ENCODE measurements around the gene COPG2.
"Not testable (repeated sequence)": the region's sequence is repeated elsewhere in the genome, so short reads cannot be mapped to it uniquely, and the experiment has no call there.

Gene COPG2

GRCh38 chr7:130650611-130651120 lies 17.9 kb downstream of the COPG2 start:
- no peak for DNase-seq (ENCODE audit: low read depth, low spot score)

GRCh38 chr7:130649004-130649790 lies 19.4 kb downstream of the COPG2 start:
- DNase-seq (ENCODE audit: low read depth, low spot score) = no peak

DNA sequence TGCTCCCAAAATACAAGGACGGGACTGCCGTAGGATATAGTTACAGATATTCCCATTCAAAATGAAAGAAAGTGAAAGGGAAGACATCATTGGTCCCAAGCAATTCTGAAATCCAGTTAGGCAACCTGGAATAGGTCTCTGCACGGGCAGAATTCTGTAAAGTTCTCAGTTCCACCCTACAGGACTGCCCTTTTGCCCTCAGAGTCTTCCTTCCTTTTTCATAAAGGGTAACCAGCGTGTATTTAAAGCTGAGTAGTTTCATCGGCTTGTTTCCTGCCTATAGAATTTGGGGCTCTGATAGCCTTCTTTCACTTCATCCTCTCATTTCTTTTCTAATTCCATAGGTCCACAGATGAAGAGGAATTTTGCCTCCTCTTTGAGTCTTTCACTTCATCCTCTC lies 20.0 kb downstream of the COPG2 start:
- no peak for DNase-seq (ENCODE audit: low read depth, low spot score)

DNA sequence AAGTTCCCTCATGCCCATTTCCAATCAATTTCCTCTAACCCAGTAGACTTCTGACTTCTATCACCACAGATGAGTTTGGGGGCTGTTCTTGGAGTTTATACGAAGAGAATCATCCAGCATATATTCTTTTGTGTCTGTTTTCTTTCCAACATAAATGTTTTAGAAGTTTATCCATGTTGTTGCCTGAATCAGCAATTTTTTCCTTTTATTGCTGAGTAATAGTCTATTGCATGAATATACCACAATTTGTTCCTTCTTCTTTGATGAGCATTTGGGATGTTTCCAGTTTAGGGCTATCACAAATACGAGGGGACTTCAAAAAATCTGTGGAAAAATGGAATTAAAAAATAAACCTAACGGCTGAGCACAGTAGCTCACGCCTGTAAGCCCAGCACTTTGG lies 26.2 kb downstream of the COPG2 start:
- DNase-seq (ENCODE audit: low read depth, low spot score) = no peak

DNA sequence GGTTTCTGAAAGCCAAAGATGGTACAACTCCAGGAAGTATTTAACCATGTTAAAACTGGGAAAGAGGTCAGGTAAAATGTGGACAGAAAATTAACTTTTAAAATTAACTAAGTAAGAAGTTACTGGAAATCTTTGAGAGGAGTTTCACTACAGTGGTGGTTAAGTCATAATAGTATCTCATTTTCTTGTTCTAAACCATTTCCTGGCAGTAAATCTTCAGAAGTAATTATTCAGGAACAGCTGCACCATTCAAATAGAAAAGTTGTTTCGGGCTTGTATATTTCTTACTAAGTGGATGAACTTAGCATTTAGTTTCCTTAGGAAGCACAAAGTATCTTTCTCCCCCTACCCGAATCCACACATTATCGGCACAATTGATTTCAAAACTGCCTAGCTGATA lies 27.1 kb downstream of the COPG2 start:
- no peak for DNase-seq (ENCODE audit: low read depth, low spot score)

DNA sequence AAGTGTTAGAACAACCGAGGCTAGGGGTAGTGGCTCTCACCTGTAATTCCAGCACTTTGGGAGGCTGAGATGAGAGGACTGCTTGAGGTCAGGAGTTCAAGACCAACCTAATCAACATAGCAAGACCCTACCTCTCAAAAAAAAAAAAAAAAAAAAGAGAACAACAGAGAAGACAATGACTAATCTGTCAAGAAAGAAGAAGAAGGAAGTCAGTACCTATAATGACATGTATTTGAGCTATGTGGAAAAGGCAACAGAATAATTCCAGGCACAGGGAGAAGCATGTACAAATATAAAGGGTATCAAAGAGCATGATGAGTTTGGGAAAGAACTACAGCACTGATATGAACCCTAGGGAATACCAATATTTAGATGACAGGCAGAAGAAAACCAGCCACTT lies 27.5 kb downstream of the COPG2 start:
- no peak for DNase-seq (ENCODE audit: low read depth, low spot score)

GRCh38 chr7:130639388-130639787 lies 29.2 kb downstream of the COPG2 start:
- DNase-seq (ENCODE audit: low read depth, low spot score) = no peak

DNA sequence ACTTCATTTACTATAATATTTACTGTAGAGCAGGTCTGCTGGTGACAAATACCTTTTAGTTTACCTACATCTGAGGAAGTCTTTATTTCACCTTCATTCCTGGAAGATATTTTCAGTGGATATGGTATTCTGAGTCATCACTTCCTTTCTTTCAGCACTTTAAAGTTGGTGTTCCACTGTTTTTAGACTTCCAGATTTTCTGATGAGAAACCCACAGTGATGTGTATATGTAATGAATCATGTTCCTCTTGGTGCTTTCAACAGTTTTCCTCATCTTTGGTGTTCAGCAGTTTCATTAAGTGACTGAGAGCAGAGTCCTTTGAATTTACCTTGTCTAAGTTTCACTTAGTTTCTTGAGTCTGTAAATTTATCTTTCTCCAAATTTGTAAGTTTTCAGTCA lies 36.4 kb downstream of the COPG2 start:
- no peak for DNase-seq (ENCODE audit: low read depth, low spot score)

DNA sequence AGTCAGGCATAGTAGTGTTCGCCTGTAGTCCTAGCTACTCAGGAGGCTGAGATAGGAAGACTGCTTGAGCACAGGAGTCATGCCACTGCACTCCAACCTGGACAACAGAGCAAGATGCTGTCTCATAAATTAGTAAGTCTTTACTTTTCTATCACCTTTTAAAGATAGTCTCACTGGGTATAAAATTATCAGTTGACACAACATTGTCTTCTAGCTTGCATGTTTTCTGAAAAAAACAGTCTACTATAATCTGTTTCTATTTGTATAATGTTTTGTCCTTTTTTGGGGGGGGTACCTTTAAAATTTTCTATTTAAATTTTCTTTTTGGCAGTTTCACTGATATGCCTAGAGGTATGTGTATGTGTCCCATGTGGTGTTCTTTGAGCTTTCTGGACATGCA lies 39.6 kb downstream of the COPG2 start:
- no peak for DNase-seq (ENCODE audit: low read depth, low spot score)

- DNase-seq (ENCODE audit: low read depth, low spot score) = no peak
These were observed 40.8 kb downstream of the COPG2 start for GRCh38 chr7:130627775-130628174.

DNA sequence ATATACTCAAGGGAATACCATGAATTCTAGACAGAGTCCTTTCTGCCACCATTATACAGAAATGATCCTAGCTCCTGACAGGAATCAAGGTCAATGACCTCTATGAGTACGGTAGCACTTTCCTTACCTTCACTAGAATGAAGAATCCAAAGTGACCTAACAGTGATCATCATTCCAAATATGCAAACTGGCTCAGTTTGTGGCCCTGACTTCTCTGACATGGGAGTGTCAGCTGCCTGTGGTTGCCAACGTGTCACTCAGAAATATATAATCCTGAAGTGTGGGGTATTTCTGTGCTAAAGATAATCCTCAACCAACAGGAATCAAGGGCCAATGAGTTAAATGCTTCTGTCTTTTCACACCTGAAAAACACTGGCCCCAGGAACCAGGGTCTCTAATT lies 45.7 kb downstream of the COPG2 start:
- no peak for DNase-seq (ENCODE audit: low read depth, low spot score)

- DNase-seq (ENCODE audit: low read depth, low spot score) = no peak
These were observed 53.0 kb downstream of the COPG2 start for GRCh38 chr7:130615583-130615982.

DNA sequence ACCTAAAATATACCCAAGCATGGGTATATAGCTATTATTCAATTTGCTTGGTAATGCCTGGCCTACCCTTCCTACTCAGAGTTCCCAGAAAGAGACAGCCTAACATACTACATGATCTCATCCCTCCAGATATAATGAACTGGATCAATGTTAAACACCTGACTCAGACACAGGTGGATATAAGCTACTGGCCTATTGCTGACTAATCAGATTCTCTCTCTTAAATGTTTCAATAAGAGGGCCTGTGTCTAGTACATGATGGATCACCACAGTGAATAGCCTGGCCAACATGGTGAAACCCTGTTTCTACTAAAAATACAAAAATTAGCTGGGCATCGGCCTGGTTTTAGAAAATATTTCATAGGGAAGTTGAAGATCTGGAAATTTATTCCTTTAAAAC lies 54.1 kb downstream of the COPG2 start:
- DNase-seq (ENCODE audit: low read depth, low spot score) = no peak

DNA sequence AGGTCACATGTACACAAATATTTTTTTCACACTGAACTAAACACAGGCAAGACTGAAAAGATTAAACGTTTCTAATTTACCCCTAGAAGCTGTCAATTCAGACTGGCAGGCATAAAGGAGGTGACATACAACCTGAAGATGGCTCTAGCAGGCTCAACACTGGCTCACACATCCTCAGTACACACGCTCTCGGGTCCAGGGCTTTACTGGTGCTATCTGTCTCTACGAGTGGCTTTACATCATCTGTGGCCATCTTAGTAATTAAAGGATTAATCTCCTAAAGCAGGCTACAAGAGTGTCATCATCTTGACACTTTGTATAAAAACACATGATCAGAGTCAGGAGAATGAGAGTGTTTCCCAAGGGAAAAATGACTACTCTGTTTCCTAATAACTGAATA lies 57.3 kb downstream of the COPG2 start:
- no peak for DNase-seq (ENCODE audit: low read depth, low spot score)

- DNase-seq (ENCODE audit: low read depth, low spot score) = not testable (repeated sequence)
These were observed 61.5 kb downstream of the COPG2 start for GRCh38 chr7:130607066-130607465.

DNA sequence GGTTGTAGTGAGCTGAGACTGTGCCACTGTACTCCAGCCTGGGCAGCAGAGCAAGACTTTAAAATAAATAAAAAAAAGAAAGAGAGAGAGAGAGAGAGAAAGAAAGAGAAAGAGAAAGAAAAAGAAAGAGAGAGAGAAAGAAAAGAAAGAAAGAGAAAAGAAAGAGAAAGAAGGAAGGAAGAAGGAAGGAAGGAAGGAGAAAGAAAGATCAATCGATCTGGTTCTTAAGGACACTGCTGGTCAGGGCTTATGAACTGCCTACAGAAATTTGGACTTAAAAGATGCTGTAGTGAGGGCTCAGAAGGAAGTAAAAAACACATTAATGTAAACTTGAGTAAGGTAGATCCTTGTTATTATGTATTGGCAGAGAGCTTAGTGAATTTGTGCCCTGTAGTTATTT lies 62.4 kb downstream of the COPG2 start:
- no peak for DNase-seq (ENCODE audit: low read depth, low spot score)

GRCh38 chr7:130598056-130598455 lies 70.5 kb downstream of the COPG2 start:
- DNase-seq (ENCODE audit: low read depth, low spot score) = no peak

DNA sequence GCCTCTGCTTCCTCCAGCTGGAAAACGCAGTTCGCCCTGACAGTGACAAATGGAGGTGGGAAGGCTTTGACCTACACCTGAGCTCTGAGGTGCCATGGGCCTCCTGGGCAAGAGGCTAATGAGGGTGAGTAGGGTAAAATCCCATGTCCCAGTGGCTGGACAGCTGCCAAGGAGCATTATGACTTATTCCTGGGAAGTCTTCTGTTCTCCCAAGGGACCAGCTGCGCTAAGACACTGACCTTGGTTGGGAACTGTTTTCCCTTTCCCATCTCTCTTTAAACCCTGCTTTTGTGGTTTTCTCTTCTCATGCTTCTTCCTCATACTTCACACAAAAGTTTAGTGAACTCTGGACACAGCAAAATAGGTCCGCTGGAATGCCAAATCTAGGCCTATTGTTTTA lies 72.6 kb downstream of the COPG2 start:
- DNase-seq (ENCODE audit: low read depth, low spot score) = no peak

DNA sequence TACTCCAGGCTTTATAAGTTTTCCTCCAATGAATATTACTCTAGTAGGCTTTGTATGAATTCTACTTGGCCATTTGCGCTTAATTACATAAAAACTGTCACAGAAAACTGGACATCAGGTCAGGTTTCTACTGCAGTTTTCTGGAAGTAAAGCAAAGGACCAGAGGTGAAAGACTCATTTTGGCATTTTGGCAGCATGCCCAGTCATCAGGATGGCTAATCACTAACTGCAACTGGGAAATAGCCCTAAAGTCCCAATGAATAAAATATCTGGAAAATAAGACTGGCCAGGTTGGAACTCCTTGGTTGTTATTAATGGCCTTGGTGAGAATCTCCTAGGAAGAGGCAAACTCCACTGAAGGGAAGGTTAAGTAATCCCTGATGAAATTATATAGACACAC lies 75.5 kb downstream of the COPG2 start:
- DNase-seq (ENCODE audit: low read depth, low spot score) = no peak

DNA sequence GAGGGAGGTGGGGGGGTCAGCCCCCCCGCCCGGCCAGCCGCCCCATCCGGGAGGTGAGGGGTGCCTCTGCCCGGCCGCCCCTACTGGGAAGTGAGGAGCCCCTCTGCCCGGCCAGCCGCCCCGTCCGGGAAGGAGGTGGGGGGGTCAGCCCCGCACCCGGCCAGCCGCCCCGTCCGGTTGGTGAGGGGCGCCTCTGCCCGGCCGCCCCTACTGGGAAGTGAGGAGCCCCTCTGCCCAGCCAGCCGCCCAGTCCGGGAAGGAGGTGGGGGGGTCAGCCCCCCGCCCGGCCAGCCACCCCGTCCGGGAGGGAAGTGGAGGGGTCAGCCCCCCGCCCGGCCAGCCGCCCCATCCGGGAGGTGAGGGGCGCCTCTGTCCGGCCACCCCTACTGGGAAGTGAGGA lies 77.1 kb downstream of the COPG2 start:
- DNase-seq (ENCODE audit: low read depth, low spot score) = not testable (repeated sequence)

DNA sequence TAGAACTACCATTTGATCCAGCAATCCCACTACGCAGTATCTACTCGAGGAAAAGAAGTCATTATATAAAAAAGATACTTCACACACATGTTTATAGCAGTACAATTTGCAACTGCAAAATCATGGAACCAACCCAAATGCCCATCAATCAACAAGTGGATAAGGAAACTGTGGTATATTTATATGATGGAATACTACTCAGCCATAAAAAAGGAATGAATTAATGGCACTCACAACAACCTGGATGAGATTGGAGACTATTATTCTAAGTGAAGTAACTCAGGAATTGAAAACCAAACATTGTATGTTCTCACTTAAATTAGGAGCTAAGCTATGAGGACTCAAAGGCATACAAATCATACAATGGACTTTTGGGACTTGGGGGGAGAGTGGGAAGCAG lies 82.6 kb downstream of the COPG2 start:
- not testable (repeated sequence) for DNase-seq (ENCODE audit: low read depth, low spot score)

DNA sequence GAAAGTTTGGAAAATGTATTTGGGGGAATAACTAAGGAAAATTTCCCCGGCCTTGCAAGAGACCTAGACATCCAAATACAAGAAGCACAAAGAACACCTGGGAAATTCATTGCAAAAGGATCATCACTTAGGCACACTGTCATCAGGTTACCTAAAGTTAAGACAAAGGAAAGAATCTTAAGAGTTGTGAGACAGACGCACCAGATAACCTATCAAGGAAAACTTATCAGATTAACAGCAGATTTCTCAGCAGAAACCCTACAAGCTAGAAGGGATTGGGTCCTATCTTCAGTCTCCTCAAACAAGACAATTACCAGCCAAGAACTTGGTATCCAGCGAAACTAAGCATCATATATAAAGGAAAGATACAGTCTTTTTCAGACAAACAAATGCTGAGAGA lies 93.4 kb downstream of the COPG2 start:
- not testable (repeated sequence) for DNase-seq (ENCODE audit: low read depth, low spot score)

GRCh38 chr7:130570144-130570543 lies 98.4 kb downstream of the COPG2 start:
- not testable (repeated sequence) for DNase-seq (ENCODE audit: low read depth, low spot score)

- DNase-seq (ENCODE audit: low read depth, low spot score) = no peak
These were observed 101.7 kb downstream of the COPG2 start for GRCh38 chr7:130566898-130567280.
